ENCODE results near the gene TRAF3IP1.
A peak's percentile ranks its signal among the peaks of the same experiment; 100 is the strongest.
"Not testable (repeated sequence)": the region's sequence is repeated elsewhere in the genome, so short reads cannot be mapped to it uniquely, and the experiment has no call there.

Gene TRAF3IP1

GRCh38 chr2:238339814-238340213 is 19.5 kb downstream of the TRAF3IP1 start:
- no peak for DNase-seq (ENCODE audit: low read depth)

GRCh38 chr2:238341536-238341935 is 21.2 kb downstream of the TRAF3IP1 start:
- DNase-seq (ENCODE audit: low read depth) = no peak

- no peak for DNase-seq (ENCODE audit: low read depth)
Observed at GRCh38 chr2:238344035-238344434, 23.7 kb downstream of the TRAF3IP1 start.

DNA sequence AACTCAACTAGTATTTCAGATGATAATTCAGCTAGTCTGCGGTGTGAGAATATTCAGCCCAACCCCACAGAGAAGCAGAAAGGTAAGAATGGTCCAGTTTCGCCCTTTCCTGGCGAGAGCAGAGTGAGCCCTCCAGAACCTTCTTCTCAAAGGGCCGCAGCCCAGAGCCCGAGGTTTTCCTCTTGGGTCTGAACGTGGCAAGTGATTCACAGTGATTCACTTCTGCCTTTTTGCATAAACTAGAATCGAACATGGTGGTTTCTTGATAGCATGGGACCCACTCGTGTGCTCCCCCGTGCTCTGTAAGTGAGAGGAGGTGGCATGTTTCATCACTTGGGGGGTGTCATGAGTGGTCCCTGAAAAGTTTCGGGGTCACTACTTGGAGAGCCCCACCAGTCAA is 24.2 kb downstream of the TRAF3IP1 start:
- DNase-seq (ENCODE audit: low read depth) = no peak

- DNase-seq (ENCODE audit: low read depth) = no peak
Observed at GRCh38 chr2:238345297-238345968, 25.1 kb downstream of the TRAF3IP1 start.

- DNase-seq (ENCODE audit: low read depth) = no peak
Observed at GRCh38 chr2:238346544-238346943, 26.2 kb downstream of the TRAF3IP1 start.

DNA sequence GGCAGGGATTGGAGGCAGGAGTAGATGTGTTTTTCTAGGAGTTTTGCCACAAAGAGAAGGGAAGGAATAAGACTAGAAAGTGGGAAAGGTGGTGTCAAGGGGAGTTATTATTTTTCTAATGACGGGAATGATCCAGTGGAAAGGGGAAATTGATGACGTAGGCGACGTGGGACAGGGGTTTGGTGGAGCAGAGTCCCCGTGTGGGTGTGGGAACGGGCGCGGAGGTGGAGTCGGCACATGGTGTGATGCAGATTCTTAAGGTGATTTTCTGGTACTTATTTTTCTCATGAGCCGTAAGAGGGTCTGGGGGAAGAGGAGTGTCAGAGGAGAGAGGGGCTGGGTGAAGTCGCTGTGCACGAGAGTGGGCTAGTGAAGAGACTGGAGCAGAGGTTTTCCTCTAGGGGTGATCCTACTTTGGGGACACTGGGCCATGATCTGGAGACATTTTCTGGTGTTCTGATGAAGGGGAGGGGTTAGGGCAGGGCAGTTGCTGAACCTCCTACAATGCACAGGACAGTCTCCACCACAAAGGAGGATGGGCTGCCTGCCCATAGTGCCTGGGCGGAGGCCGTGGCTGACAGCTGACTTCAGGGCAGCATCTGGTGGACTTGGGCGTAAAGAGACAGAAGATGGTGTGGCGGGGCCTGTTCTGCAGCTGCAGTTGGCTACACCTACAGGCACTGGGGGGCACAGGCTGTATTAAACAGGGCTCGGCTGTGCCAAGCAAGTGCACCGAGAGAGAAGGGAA is 30.0 kb downstream of the TRAF3IP1 start:
- DNase-seq (ENCODE audit: low read depth) = no peak

DNA sequence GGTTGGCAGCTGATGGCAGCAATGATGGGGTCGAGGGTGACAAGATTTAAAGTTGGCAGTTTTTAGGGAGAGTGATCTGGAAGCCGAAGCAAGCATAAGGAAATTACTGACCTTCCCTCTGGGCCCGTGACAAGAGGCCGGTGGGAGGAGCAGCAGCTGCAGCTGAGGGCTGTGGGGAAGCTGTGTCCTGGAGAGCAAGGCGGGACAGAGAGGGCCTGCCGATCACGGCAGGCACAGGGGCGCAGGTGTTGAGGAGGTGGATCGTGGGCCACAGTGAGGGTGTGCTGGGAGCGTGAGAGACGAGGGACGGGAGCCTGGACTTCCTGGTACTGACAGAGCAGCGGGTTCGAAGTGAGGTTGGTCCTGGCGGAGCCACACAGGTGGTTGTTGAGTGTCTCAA is 31.0 kb downstream of the TRAF3IP1 start:
- DNase-seq (ENCODE audit: low read depth) = no peak

GRCh38 chr2:238352361-238352760 is 32.0 kb downstream of the TRAF3IP1 start:
- no peak for DNase-seq (ENCODE audit: low read depth)

- no peak for DNase-seq (ENCODE audit: low read depth)
Observed at GRCh38 chr2:238358769-238359168, 38.5 kb downstream of the TRAF3IP1 start.

DNA sequence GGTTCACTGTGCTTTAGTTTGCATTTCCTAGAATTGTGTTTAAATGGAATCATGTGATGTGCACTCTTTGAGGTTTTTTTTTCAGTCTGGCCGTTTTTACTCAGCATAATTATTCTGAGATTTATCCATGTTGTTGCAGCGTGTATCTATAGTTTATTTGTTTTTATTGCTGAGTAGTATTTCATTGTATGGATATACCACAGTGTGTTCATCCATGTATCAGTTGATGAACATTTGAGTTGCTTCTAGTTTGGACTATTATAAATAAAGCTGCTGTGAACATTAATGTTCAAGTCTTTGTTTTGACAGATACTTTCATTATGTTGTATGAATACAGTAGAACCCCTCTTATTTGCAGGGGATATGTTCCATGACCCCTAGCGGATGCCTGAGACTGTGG is 39.1 kb downstream of the TRAF3IP1 start:
- DNase-seq (ENCODE audit: low read depth) = no peak

- no peak for DNase-seq (ENCODE audit: low read depth)
Observed at GRCh38 chr2:238361877-238362276, 41.6 kb downstream of the TRAF3IP1 start.

- no peak for DNase-seq (ENCODE audit: low read depth)
Observed at GRCh38 chr2:238362626-238363025, 42.3 kb downstream of the TRAF3IP1 start.

DNA sequence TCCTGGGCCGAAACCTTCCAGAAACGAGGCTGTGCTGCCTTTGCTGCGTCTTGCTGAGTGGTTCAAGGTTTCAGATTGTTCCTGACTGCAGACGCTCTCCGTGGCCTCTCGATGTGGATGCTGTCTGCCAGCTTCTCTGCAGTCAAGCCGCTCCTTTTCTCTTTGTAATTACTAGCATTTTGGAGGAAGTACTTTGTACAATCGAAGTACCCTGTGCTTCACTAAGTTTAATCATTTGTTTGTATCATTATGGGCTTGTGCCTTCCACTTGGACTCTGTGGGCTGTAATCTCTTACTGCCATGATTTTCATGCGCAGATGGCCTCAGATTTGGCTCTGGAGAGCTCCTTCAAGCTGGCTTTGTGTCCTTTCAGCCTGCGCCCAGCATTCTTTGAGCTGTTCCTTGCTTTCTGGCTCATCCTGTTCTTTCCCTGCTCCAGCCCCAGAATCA is 49.3 kb downstream of the TRAF3IP1 start:
- no peak for DNase-seq (ENCODE audit: low read depth)

- DNase-seq (ENCODE audit: low read depth) = no peak
Observed at GRCh38 chr2:238370094-238370822, 49.9 kb downstream of the TRAF3IP1 start.

DNA sequence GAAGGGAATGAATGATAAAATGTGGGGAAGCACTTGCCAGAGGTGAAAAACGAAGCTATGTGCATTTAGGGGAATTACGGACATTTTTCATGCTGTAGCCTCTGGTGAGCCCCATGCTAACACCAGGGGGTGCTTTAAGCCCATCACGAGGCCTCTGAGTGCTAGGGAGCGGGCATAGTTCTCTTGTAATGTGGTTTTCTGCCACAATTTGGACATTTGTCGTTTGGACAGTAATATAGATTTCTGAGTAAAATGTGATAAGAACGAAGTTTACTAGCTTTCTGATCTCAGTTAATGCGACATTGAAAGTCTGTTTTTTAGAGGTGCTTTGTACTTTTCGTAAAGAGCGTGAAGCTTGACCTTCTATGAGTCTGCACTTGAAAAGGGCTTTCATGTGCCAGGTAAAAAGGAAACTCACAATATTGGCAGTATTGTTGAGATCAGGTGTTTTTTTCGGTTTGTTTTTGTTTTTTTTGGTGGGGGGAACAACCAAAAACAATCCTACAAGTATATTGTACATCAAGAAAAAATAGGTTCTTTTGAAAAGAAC is 50.6 kb downstream of the TRAF3IP1 start:
- peak; percentile 31 for DNase-seq (ENCODE audit: low read depth)

DNA sequence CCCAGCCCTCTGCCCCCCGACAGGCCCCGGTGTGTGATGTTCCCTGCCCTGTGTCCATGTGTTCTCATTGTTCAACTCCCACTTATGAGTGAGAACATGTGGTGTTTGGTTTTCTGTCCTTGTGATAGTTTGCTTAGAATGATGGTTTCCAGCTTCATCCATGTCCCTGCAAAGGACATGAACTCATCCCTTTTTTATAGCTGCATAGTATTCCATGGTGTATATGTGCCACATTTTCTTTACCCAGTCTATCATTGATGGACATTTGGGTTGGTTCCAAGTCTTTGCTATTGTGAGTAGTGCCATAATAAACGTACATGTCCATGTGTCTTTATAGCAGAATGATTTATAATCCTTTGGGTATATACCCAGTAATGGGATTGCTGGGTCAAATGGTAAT is 52.0 kb downstream of the TRAF3IP1 start:
- DNase-seq (ENCODE audit: low read depth) = not testable (repeated sequence)

DNA sequence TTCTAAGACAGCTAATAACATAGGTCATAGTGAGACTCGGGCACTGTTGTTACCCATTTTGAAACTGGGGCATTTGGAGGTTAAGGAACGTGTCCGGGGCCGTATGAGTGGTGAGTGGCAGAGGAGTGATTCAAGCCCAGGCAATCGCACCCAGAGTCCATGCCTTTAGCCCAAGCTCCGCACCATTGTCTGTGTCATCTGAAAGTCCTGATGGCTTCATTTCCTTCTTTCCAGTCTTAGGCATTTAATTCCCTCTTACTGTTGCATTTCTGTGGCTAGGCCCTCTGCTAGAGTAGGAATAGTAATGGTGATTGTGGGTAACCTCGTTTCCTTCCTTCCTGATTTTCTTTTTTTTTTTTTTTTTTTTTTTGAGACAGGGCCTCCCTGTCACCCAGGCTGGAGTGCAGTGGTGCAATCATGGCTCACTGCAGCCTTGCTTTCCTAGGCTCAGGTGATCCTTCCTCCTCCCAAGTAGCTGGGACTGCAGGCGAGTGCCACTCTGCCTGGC is 56.6 kb downstream of the TRAF3IP1 start:
- no peak for DNase-seq (ENCODE audit: low read depth)

DNA sequence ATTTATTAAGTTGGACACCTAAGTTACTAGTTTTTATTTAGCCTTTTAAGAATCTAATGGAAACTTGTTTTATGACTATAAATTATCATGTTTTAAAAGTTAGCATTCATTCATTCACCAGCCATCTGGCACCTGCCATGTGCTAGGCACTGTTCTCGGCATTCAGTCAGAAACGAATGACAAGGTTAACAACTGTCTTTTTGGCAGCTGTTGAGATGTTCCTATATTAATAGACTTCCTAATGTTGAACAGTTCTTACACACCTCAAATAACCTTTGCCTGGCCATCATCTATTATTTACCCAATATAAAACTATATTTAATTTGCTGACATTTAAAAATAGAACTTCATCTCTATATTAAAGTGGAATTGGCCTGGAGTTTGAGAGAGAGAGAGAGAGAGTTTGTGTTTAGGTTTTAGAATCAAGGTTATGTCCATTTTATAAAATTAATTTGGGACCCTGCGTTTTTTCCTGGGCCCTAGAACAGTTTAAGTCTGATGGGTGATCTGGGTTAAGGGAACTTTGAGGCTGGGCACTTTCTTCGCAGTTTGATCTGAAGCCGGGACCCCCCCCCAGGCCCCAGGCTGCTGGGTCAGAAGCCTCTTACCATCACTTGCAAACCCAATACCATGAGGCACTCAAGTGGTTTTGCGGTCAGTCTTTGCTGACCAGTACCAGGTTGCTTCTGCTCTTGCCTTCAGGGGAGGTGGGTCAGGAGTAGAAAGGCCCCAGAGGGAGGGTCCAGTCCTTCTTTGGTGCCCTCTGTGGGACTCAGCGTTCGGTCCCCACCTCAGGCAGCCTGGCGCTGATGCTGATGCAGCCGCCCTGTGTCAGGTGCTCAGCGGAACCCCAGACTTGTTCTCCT is 58.1 kb downstream of the TRAF3IP1 start:
- DNase-seq (ENCODE audit: low read depth) = no peak

DNA sequence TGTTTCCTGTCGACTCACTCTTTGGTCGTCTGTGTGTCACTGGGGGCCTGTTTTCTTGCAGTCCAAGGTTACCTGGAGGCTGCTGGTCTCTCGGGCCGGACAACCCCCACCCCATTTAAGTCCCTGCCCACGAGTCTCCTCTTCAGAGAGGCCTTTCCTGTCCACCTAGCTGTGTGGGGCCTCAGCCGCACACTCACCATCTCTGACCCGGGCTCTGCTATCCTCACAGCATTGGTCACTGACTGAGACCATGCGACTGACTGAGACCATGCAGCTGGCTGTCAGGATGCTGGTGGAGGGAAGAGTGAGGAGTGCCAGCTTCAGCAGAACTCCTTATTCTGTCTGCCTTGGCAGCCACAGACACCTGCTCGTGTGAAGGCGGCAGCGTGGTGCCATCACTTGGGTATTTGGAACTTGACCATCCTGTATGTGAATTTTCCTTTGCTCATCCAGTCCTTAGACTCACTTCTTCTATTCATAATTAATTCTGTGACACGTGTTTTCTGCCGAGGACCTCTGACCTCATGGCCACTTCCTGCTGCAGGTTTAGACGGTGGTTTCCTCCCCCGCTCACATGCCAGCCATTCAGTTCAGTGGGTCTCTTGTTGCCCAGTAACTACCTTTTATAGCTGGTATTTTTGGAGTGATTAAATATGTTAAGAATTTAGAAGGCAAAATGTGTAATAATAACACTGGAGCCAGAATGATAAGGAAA is 58.9 kb downstream of the TRAF3IP1 start:
- DNase-seq (ENCODE audit: low read depth) = no peak

DNA sequence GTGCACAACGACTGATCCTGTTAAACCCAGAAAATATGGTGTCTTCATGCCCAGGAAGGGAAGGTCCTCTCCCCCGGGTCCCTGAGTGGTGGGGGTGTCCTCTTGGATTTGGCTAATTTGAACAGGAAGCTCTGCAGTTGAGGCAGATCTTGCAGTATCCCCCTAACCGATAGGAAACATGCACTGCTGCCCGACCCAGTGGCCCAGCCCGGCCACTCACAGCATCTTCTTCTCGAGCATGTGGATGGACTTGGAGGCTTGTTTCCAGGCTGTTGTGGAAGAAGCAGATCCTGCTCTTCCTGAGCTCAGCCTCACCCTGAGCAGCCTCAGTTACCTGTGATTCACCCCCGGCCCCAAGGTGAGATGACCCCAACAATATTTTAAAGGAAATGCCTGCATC is 60.0 kb downstream of the TRAF3IP1 start:
- no peak for DNase-seq (ENCODE audit: low read depth)
